GM18858 (cell line): ENCODE results near the gene GLYATL1B.
A peak's percentile ranks its signal among the peaks of the same experiment; 100 is the strongest.
"Not testable (repeated sequence)": the region's sequence is repeated elsewhere in the genome, so short reads cannot be mapped to it uniquely, and the experiment has no call there.

Source experiments
- ATAC-seq: cut with Tn5 transposase; IDR thresholded peaks from one replicate; pipeline ENCODE4 v1.9.1; 2021; ENCODE audit not compliant: unreplicated experiment

The GLYATL1B gene

GRCh38 chr11:59086007-59086406 lies at the start of gene GLYATL1B:
GLYATL1B (plus strand) TSS chr11:59086307; CDS start chr11:59086307, 0 bp downstream.
- not testable (repeated sequence) for ATAC-seq

GRCh38 chr11:59036542-59036941 lies 49.6 kb upstream of the GLYATL1B start:
- ATAC-seq: not testable (repeated sequence)

- ATAC-seq: not testable (repeated sequence)
Observed at GRCh38 chr11:59037434-59037833, 48.7 kb upstream of the GLYATL1B start.

- no peak for ATAC-seq
Observed at GRCh38 chr11:59040607-59041006, 45.5 kb upstream of the GLYATL1B start.

GRCh38 chr11:59051383-59051782 lies 34.7 kb upstream of the GLYATL1B start:
- peak; percentile 79 for ATAC-seq

GRCh38 chr11:59052355-59052754 lies 33.8 kb upstream of the GLYATL1B start:
- ATAC-seq: not testable (repeated sequence)

GRCh38 chr11:59053387-59053786 lies 32.7 kb upstream of the GLYATL1B start:
- peak; percentile 48 for ATAC-seq

- ATAC-seq: peak; percentile 87
Observed at GRCh38 chr11:59058120-59059033, 27.7 kb upstream of the GLYATL1B start.

GRCh38 chr11:59060096-59060495 lies 26.0 kb upstream of the GLYATL1B start:
- not testable (repeated sequence) for ATAC-seq

- ATAC-seq: no peak
Observed at GRCh38 chr11:59062602-59063529, 23.2 kb upstream of the GLYATL1B start.

GRCh38 chr11:59063996-59064727 lies 21.9 kb upstream of the GLYATL1B start:
- ATAC-seq: peak; percentile 52

- no peak for ATAC-seq
Observed at GRCh38 chr11:59069087-59069486, 17.0 kb upstream of the GLYATL1B start.

- ATAC-seq: peak; percentile 89
Observed at GRCh38 chr11:59076876-59077571, 9.1 kb upstream of the GLYATL1B start.

- ATAC-seq: no peak
Observed at GRCh38 chr11:59078435-59078834, 7.7 kb upstream of the GLYATL1B start.

GRCh38 chr11:59079086-59079485 lies 7.0 kb upstream of the GLYATL1B start:
- ATAC-seq: no peak

- not testable (repeated sequence) for ATAC-seq
Observed at GRCh38 chr11:59080421-59080820, 5.7 kb upstream of the GLYATL1B start.

- not testable (repeated sequence) for ATAC-seq
Observed at GRCh38 chr11:59081430-59082020, 4.6 kb upstream of the GLYATL1B start.

GRCh38 chr11:59088162-59088561 lies 2.1 kb downstream of the GLYATL1B start:
- ATAC-seq: no peak

- not testable (repeated sequence) for ATAC-seq
Observed at GRCh38 chr11:59093576-59093975, 7.5 kb downstream of the GLYATL1B start.

- peak; percentile 86 for ATAC-seq
Observed at GRCh38 chr11:59095225-59095624, 9.1 kb downstream of the GLYATL1B start.
